Left lobe of liver (tissue), 2 donors: ENCODE data around the gene ATXN7L1. TPM values are rescaled to one million over a fixed set of nuclear protein-coding genes. Genes with fewer than 3 reads are reported as not detected.
"Not testable (repeated sequence)": the region's sequence is repeated elsewhere in the genome, so short reads cannot be mapped to it uniquely, and the experiment has no call there.

ENCODE experiments used
- ATAC-seq: fragments of 200-7000 bp; cut with Tn5 transposase; one replicate; pipeline ENCODE4 v1.9.1; 2020; ENCODE audit warnings: mild to moderate bottlenecking, moderate library complexity
- DNase-seq: peaks from one replicate; pipeline ENCODE4 v3.0.0-alpha.2; 2020; ENCODE audit warnings: low spot score
- total RNA-seq: library from RNA; stranded (reverse); gene quantifications from one replicate; pipeline ENCODE4 v1.2.1, GENCODE V29; 2021
- donor health status: DM: no; HTN: no; CAD: no; lungs with moderate emphysema.
- donor health status: DM: no; HTN: yes; CAD: no.

The ATXN7L1 gene
- total RNA-seq, 1 donor from 2014 or later, result 15.5 TPM

DNA sequence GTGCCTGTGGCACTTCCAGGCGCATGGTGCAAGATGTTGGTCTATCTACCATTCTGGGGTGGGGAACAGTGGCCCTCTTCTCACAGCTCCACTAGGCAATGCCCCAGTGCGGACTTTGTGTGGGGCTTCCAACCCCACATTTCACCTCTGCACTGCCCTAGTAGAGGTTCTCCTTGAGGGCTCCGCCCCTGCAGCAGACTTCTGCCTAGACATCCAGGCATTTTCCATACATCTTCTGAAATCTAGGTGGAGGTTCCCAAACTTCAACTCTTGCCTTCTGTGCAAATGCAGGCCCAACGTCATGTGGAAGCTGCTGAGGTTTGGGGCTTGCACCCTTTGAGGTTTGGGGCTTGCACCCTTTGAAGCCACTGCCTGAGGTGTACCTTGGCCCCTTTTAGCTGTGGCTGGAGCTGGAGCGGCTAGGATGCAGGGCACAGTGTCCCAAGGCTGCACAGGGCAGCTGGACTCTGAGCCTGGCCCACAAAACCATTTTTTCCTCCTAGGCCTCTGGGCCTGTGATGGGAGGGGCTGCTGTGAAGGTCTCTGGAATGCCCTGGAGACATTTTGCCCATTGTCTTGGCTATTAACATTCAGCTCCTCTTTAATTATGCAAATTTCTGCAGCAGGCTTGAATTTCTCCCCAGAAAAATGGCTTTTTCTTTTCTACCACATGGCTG is 164.5 kb downstream of the ATXN7L1 start:
- no peak for DNase-seq
- no peak for ATAC-seq

DNA sequence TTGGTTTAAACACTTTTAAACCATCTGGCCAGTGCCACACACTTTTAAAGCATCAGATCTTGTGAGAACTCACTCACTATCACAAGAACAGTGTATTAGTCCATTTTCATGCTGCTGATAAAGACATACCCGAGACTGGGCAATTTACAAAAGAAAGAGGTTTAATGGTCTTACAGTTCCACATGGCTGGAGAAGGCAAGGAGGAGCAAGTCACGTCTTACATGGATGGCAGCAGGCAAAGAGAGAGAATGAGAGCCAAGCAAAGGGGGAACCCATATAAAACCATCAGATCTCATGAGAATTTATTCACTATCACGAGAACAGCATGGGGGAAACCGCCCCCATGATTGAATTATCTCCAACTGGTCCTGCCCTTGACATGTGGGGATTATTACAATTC is 165.7 kb downstream of the ATXN7L1 start:
- DNase-seq, ATAC-seq: not testable (repeated sequence)

DNA sequence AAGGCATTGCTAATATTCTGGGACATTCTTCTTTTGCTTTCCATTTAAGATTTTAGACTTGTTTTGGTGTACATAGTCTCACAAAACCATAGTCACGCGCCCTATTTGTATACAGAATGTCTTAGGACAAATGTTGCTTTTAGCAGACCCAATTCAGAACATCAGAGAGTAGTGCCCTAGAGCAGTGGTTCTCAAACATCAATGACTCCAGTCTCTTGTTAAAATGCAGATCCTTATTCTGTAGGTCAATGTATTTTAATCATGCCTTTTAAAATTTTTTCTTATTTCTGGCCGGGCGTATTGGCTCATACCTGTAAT is 167.7 kb downstream of the ATXN7L1 start:
- DNase-seq (no peak), ATAC-seq (no peak)

DNA sequence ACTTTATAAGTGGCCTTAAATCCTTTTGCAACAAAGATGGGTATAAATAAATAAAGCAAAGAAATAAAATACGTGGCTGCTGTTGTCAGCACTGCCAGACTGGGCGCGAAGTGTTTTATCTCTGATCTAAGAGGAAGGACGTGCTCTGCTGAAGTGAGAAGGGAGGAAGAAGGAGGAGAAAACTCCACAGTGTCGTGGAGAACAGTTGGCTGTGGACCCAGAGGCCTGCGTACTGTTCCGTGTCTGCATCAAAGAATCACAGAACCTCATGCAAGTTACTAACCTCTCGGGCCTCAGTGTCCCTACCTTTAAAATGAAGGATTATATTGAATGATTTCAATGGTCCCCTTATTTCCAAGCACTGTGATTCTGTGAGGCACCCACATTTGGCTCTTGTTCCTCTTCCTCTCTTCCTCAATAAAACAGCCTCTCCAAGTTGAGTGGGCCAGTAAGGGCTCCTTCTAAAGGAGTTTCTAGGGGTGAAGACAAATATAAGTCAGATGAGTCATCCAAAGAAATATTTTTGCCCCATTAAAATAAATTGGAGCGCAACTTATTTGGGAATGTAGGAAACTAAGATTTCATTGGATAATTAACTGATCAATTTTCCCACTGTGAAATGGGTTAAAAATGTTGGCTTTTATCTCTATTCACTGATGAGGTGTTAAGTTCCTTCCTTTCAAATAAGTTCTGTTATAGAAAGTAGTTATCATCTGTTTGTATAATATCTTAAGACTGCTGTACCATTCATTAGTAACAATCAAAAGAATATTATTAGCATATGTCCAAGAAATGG is 168.2 kb downstream of the ATXN7L1 start:
- peak; percentile 28 for ATAC-seq
- no peak for DNase-seq

DNA sequence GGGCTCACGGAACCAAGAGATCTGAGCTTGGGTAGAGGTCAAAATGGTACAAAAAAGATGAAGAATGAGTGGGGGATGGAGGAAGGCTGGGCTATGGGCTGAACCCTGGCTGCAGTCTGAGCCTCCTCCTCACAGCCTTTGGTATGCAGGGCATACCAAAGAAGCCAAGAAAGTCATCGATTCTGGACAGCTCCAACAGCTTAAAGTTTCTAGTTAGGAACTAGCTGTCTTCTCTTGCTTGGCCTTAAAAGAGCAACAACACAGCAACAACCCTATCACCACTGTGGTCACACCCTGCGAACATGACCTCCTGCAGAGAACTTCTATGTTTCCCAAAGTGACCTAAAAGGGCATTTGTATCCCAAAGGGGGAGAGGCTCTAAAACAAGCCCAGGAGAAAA is 169.0 kb downstream of the ATXN7L1 start:
- no peak for ATAC-seq

DNA sequence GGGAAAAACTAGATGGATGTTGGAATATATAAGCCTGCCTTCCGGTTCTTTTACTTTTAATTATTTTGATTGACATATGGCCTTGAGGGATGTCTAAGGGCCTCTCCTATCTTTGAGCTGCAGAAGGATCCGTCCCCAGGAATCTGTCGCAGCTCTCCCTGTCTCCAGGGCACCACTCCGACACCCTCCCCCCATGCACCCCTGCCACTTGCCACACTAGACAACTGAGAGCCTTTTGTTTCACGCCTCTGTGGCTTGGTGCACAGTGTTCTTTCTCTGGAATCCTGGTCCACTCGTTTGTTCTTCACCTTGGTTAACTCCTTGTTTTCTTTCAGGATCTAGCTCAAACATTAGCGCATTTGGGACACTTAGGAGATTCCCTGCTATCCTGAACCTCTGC is 171.0 kb downstream of the ATXN7L1 start:
- no peak for DNase-seq
- ATAC-seq, result no peak

More for the DNA sequence above, 169.0 kb downstream of the ATXN7L1 start:
- no peak for DNase-seq

DNA sequence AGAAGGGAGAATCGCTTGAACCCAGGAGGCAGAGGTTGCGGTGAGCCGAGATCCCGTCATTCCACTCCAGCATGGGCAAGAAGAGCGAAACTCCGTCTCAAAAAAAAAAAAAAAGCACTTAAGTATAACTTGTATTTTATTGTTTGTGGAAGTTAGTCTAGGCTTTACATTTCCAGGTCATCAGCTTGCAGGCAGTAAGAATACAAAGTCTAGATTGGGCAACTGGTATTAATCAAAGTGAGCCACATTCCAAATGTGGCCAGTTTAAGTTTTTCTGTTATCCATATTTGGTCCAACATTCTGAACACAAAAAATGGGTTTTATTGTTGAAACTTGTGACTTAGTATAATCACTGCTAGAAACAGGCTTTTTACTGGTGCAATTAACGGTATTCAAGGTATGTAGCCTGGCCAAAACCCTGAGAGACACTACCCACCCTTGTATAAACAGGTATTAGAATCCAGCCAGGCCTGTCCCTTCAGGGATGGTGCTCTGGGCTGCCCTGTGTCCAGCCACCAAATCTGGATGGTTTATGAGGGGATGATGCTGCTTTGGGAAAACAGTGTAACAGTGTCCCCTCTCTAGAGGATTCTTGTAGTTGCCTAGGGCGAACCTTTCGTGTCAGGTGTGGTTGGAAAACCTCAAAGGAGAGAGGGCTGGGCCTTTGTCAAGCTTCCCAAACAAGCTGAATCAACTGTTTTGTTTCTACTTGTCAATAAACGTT is 173.0 kb downstream of the ATXN7L1 start:
- no peak for DNase-seq
- peak; percentile 90 for ATAC-seq

DNA sequence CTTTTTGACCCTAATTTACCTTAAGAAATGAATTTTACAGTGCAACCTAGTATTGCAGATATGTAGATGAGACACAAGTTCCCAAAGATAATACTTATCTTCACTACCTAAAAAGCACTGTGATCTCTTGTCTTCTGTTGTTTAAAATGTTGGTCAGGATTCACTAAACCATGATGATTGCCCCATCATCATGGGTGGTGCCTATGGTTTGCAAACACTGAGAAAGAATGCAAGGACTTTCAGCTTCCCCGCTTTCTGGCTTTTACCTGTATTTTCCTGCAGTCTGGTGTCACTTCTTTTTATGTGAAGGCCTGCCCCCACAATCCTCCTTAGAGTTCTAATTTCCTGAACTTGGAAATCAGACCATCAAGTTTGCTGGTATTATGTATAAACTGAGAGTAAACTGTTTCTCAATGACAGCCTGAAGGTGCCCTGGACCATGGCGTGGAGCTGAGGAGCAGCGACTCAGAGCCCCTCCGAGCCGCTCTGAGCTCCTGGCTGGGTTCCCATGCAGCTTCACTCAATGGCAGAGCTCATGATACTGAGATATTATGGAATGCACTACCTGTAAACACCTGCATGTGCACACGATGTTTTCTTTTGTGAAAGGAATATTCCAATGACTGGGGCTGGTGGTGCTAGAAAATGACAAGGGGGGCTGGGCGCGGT is 176.7 kb downstream of the ATXN7L1 start:
- DNase-seq (no peak), ATAC-seq (no peak)

DNA sequence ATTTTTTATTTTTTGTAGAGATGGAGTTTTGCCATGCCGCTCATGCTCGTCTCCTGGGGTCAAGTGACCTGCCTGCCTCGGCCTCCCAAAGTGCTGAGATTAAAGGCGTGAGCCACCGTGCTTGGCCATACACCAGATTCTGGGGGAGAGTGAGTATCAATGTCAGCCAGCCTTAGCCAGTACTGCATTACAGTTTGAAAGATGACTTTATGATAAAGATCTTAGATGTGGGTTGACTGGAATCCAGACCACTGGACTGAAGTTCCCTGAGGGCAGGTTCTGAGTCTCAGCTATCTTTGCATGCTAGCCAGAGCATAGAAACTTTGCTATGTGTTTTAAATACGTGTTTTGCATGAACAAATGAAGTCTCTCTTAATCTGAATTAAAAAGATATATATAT is 177.9 kb downstream of the ATXN7L1 start:
- DNase-seq, result no peak
- ATAC-seq, result no peak

DNA sequence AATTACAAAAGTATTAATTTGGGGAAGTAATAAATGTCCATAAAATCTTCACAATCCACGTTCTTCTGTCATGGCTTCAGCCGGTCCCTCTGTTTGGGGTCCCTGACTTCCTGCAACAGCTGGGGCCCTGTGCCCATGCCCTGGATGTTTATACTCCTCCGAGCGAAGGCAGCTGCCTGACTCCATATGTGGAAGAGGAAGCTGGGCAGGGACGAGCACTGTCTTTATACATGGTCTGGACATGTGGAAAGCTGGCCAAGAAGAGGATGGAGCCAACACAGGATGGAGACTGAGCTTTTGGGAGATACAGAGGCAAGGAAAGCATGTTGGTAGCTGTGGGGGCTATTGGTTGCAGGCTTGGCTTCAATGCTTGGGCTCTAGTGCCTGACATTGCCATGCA is 178.6 kb downstream of the ATXN7L1 start:
- ATAC-seq (no peak), DNase-seq (no peak)

DNA sequence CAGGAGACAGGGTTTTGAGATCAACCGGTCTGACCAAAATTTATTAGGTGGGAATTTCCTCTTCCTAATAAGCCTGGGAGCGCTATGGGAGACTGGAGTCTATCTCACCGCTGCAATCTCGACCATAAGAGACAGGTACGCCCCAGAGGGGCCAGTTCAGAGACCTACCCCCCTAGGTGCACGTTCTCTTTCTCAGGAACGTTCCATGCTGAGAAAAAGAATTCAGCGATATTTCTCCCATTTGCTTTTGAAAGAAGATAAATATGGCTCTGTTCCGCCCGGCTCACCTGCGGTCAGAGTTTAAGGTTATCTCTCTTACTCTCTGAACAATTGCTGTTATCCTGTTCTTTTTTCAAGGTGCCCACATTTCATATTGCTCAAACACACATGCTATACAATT is 179.2 kb downstream of the ATXN7L1 start:
- not testable (repeated sequence) for ATAC-seq, DNase-seq

DNA sequence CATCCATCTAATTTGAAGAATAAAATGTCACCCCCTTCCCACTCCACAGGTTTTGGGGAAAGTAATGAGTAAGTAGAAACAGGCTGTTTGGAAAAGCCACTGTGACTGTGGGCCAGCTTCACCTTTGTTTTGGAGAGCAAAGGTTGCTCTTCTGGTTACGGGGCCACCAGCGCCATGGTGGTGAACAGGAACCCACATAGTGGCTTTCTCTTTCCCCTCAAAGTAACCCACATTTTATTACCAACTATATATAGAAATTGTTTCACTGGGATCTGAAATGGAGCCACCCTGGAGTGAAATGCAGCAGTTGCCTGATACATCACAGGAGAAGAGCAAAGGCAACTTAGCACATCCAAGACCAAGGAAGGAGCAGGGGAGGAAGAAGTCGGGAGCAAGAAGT is 182.8 kb downstream of the ATXN7L1 start:
- DNase-seq, result no peak
- ATAC-seq, result no peak

DNA sequence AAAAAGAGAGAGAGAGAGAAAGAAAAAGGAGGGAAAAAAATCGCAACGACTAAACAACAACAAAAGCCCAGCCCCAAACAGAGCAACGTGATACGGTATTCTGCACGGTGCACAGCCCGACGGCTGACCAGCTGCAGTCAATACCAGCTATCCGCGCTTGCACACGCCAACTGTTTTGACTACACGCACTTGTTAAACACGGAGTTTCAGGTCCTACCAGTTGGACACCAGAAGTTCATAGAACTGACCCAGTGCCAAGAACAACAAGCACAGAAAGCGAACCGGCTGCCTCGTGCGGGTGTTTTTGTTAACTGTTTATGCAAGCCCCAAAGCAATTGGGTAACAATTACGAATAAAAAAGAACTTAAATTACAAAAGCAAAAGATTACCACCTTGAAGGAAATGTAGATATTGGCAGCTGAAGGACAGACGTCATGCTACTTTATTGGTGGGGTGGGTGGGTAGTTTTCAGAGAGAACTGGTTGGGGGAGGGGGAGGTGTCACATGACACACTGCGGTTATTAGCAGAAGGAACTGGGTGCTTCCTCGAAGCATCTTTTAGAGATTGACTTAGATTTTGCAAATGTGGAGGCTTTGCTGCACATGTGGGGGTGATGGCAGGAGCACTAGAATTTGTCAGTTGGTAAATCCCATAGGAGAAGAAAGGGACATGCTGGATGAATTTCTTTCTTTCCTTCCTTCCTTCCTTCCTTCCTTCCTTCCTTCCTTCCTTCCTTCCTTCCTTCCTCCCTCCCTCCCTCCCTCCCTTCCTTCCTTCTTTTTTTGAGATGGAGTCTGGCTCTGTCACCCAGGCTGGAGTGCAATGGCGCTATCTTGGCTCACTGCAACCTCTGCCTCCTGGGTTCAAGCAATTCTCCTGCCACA is 184.5 kb downstream of the ATXN7L1 start:
- peak; percentile 97 for ATAC-seq
- peak; percentile 85 for DNase-seq

DNA sequence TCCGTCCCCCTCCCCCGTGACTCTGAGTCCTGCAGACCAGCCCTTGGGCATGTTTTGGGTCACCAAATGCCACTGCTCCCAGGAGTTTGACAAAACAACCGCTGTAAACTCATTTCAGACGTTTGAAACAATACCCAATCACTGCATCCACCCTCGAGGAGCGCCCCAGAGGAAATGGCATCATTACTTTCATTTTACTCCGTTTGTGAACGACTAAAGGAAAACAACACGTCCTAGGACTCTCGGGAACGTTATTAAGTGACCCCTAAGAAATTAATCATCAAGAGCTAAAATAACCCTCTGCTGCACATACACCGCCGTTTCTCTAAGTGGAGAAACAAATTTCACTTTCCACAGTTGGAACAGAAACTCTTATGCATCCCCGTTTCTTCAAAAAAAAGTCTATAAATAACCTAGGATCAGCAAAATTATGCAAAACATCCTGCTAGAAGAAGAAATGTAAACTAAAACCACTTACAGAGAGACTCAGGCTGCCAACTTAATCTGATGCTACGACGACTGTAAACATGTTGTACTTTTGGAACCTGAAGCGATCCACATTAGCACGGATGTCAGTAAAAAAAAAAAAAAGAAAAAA is 185.2 kb downstream of the ATXN7L1 start:
- DNase-seq (no peak), ATAC-seq (peak; percentile 31)

DNA sequence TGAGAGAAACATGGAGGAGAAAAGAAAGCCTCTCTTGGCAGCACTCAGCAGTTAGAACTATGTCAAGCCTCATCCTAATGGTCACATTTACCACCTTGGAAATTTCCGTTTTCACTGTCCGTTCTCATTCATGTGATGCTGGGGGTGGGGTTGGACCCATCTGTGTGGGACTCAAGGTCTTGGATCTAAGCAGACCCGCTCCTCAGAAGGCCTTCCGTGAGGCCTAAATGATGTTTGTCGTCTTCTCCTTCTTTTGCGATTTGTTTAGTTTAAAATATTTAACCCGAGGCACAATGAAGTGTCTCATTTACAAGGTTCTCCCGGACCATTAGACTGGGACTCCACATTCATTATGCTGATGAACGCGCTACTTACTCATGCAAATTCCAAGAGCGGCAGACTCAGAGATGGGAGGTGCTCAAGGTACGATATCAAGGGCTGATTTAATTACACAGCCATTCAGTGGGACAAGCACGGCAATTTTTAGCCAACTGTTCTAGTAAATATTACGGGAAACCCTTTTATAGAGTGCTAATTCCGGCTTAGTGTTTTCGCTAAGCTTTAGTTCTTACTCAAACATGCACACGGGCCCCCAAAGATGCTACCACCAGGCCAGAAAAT is 186.0 kb downstream of the ATXN7L1 start:
- ATAC-seq (no peak), DNase-seq (no peak)

DNA sequence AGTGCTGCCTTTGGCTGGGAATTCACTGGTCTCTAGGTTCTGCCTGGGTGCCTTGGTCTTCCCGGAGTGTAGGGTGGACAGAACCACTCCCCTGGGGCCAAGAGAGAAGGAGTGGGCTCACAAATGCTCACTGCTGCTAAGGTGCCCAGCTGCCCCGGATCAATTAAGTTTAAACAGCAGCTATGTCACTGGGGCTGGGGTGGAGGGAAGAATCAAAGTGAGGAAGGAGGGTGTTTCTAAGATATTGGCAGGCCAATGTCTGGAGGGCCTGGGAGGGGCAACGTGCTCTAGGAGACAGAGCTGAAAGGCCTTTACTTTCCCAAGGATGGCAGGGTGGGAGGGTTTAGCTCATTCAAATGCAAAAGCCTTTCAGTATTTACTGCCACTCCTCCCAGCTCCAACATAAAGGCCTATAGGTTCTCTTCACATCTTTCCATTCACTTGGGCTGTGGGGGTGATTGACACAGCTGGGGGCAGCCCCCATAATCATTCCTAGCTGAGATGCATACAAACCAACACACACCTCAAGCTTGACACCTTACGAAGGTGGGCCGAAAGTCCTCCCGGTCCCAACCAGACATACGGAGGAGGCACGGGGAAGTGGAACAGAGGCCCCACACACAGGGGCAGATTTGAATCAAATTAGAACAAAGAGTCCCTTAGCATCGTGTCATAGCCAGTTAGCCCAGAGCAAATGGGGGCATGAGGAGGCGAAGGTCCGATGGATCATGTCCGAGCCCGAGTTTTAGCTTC is 187.2 kb downstream of the ATXN7L1 start:
- DNase-seq (no peak), ATAC-seq (no peak)

DNA sequence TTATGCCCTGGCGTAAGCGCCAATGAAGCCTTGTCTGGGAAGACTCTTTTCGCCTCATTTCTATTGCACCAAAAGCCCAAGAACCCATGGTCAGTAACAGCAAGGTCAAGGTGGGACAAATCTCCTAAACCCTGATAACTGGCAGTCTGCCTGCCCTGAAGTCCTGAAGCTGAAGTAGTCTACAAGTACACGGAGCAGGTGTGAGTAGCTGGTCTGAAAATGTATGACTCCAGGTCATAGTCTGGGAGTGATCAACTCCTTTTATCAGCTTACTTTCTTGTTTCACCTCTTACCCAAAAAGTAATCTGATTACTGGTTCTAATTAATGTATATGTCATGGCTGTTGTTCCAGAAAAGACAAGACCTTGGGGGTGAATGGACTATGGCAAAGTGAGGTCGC is 187.8 kb downstream of the ATXN7L1 start:
- DNase-seq, result no peak
- no peak for ATAC-seq

DNA sequence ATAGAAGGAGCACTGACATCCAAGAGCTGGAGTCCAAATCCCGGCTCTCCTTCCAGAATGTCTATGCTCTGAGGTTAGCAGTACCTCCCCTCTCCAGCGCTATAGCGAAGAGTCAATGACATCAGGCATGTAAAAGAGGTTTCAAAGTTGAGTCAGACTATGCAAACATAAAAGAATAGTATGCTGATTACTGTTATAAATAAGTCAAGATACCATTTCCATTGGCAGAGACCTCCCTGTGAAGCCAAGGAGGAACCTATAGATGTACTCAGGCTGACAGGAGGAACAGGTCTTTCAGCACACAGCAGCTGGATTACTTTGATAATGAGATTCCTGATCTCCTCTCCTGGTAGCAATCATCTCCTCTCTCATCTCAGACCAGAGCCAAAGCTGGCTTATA is 191.2 kb downstream of the ATXN7L1 start:
- ATAC-seq (no peak), DNase-seq (no peak)
